Measurements from ENCODE around the gene EIF4G3.

DNA sequence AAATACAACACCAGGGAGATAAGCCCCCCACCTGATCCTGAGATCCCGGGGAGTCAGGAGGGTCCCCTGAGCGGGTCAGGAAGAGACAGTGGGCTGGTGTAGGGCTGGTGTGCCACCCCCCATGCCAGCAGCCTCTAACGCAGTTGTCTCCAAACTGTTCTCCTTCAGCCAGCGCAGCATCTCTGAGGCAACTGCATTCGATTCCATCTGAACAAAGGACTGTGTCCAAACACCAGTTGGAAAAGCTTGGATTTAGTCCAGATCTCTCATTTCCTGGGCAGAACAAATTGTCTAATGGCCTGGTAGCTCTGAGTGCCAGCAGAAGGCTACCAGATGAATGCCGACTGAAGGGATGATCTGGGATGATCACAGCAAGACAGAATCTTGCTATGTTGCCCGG, 44.1 kb upstream of the EIF4G3 start:
- no peak for TF ChIP-seq EZH2 (IDR thresholded peaks at IDR 0.05)
- no peak for TF ChIP-seq POLR2AphosphoS5 (IDR thresholded peaks at IDR 0.05; ENCODE audit: borderline replicate concordance, low read depth, low read length)

All from SK-N-MC (cell line).